DND-41 (cell line): Measurements from ENCODE around the gene ARHGAP6.
"Not testable (repeated sequence)": the region's sequence is repeated elsewhere in the genome, so short reads cannot be mapped to it uniquely, and the experiment has no call there.

Experiments
- ATAC-seq: fragments of 200-7000 bp; cut with Tn5 transposase; 3 replicates; pipeline ENCODE4 v1.9.1; 2021; ENCODE audit warnings: low read depth; ENCODE audit not compliant: insufficient read depth
- DNase-seq: peaks from one replicate; pipeline ENCODE4 v3.0.0-alpha.2; 2020
- H2AFZ ChIP-seq: 2 replicates; pipeline ENCODE4 v1.6.0; 2012; ENCODE audit warnings: low read depth, low read length
- H3K27ac ChIP-seq: 2 replicates; pipeline ENCODE4 v1.5.1; 2012; ENCODE audit warnings: low read length, inconsistent platforms
- H3K27me3 ChIP-seq: fragments of 200-600 bp; sonication (generic); 2 replicates; pipeline ENCODE4 v1.6.0; 2012; ENCODE audit warnings: low read length, mild to moderate bottlenecking, inconsistent platforms; ENCODE audit not compliant: insufficient read depth, poor library complexity
- H3K36me3 ChIP-seq: 2 replicates; pipeline ENCODE4 v1.5.1; 2012; ENCODE audit warnings: low read length, inconsistent platforms; ENCODE audit not compliant: insufficient read depth
- H3K4me1 ChIP-seq: 2 replicates; pipeline ENCODE4 v1.5.1; 2012; ENCODE audit warnings: mild to moderate bottlenecking, low read length; ENCODE audit not compliant: insufficient read depth
- H3K4me2 ChIP-seq: 2 replicates; pipeline ENCODE4 v1.6.0; 2012; ENCODE audit warnings: mild to moderate bottlenecking, moderate library complexity, low read length, inconsistent platforms; ENCODE audit not compliant: insufficient read depth
- H3K4me3 ChIP-seq, 2 experiments: fragments of 200-600 bp in 1 of 2; shearing (Covaris generic) in 1 of 2; 2 replicates each; pipeline ENCODE4 v1.5.1; 2012 to 2016; ENCODE audit warnings: inconsistent platforms in 2 of 2, low read length in 2 of 2, mild to moderate bottlenecking in 2 of 2, low read depth in 1 of 2, moderate library complexity in 1 of 2
- H3K79me2 ChIP-seq: 2 replicates; pipeline ENCODE4 v1.6.0; 2012; ENCODE audit warnings: low read length, inconsistent platforms; ENCODE audit not compliant: insufficient read depth
- H3K9ac ChIP-seq: 2 replicates; pipeline ENCODE4 v1.6.0; 2012; ENCODE audit warnings: low read depth, mild to moderate bottlenecking, inconsistent platforms, low read length, moderate library complexity
- H3K9me3 ChIP-seq: 2 replicates; pipeline ENCODE4 v1.5.1; 2012; ENCODE audit warnings: low read length, moderate library complexity, mild to moderate bottlenecking, inconsistent platforms; ENCODE audit not compliant: insufficient read depth, severe bottlenecking
- H4K20me1 ChIP-seq: 2 replicates; pipeline ENCODE4 v1.6.0; 2012; ENCODE audit warnings: low read length; ENCODE audit not compliant: insufficient read depth
- EZH2 ChIP-seq: IDR thresholded peaks from 3 replicates; pipeline ENCODE4 v1.6.1; 2012; ENCODE audit warnings: borderline replicate concordance, low read depth, mild to moderate bottlenecking, moderate library complexity, low read length, inconsistent platforms; ENCODE audit not compliant: severe bottlenecking
- TF ChIP-seq, protein P1 (sequence below): IDR thresholded peaks from 2 replicates; pipeline ENCODE4 v1.5.1; 2012; ENCODE audit warnings: borderline replicate concordance, low read length, moderate library complexity, mild to moderate bottlenecking; ENCODE audit not compliant: poor library complexity, severe bottlenecking; ENCODE audit errors: extremely low read depth

Gene ARHGAP6

DNA sequence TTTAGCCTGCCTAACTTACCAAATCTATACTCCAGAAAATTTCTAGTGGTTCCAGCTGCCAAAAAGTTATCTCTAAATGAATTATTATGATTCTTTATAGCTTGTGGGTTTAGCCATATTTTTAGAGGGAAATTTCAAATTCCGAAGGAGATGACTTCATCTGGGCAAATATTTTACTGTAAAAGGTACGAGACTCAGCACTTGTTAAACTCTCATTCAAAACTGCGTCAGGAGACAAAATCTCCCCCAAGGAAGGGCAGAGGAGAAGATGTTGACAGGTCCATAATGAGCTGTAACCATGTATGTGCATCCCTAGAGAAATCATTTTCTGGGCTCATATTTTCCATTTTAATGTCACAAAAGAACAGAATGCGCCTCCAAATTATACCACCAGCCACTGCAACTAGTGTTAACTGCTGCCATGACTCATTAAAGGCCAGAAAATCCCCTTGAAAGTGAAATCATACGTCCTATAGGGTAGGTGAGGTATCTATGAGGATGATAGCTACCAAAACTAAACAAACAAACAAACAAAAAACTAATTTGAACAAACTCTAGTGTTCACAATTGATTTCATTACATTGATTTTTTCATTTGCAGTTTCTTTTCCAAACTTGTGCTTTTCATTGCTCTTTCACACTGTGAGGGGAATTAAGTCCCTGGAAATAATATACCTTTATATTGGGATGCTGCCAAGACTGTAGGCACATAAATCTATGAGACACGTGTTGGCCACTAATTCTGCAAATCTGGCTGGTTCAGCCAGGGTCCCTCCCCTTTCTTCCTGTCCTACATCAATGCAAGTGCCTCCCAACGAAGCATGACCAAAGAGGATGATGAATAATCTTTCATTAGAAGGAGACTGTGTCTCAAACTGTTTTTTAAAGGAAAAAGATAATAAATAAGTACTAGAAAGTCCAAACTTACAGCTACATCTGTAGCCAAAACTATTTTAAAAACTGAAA lies 85.8 kb downstream of the ARHGAP6 start:
- H4K20me1 ChIP-seq, result no peaks in the 10 kb centered on the region
- no peak overlapping the region for H3K4me2 ChIP-seq
- H2AFZ ChIP-seq, result no peak overlapping the region
- no peaks in the 10 kb centered on the region for H3K9me3 ChIP-seq
- H3K27ac ChIP-seq, result no peak overlapping the region
- no peaks in the 10 kb centered on the region for H3K27me3 ChIP-seq
- DNase-seq, result no peak
- ATAC-seq, result no peak
- no peaks in the 10 kb centered on the region for H3K4me1 ChIP-seq
- no peak for TF ChIP-seq EZH2
- TF ChIP-seq, protein P1, sequence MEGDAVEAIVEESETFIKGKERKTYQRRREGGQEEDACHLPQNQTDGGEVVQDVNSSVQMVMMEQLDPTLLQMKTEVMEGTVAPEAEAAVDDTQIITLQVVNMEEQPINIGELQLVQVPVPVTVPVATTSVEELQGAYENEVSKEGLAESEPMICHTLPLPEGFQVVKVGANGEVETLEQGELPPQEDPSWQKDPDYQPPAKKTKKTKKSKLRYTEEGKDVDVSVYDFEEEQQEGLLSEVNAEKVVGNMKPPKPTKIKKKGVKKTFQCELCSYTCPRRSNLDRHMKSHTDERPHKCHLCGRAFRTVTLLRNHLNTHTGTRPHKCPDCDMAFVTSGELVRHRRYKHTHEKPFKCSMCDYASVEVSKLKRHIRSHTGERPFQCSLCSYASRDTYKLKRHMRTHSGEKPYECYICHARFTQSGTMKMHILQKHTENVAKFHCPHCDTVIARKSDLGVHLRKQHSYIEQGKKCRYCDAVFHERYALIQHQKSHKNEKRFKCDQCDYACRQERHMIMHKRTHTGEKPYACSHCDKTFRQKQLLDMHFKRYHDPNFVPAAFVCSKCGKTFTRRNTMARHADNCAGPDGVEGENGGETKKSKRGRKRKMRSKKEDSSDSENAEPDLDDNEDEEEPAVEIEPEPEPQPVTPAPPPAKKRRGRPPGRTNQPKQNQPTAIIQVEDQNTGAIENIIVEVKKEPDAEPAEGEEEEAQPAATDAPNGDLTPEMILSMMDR, result no peak
- H3K79me2 ChIP-seq, result no peaks in the 10 kb centered on the region
- no peak overlapping the region for H3K9ac ChIP-seq
- H3K36me3 ChIP-seq, result no peaks in the 10 kb centered on the region
- no peak overlapping the region for H3K4me3 ChIP-seq

DNA sequence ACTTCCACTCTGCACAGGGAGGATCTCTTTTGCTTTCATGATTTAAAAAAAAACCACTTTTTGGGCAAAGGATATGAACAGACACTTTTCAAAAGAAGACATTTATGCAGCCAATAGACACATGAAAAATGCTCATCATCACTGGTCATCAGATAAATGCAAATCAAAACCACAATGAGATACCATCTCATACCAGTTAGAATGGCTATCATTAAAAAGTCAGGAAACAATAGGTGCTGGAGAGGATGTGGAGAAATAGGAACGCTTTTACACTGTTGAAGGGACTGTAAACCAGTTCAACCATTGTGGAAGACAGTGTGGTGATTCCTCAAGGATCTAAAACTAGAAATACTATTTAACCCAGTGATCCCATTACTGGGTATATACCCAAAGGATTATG lies 87.4 kb downstream of the ARHGAP6 start:
- not testable (repeated sequence) for H3K79me2 ChIP-seq, DNase-seq, H3K9me3 ChIP-seq, H3K4me1 ChIP-seq, H3K36me3 ChIP-seq, H3K27ac ChIP-seq, H4K20me1 ChIP-seq, H2AFZ ChIP-seq, H3K4me2 ChIP-seq, H3K4me3 ChIP-seq, H3K27me3 ChIP-seq, H3K9ac ChIP-seq, ATAC-seq

DNA sequence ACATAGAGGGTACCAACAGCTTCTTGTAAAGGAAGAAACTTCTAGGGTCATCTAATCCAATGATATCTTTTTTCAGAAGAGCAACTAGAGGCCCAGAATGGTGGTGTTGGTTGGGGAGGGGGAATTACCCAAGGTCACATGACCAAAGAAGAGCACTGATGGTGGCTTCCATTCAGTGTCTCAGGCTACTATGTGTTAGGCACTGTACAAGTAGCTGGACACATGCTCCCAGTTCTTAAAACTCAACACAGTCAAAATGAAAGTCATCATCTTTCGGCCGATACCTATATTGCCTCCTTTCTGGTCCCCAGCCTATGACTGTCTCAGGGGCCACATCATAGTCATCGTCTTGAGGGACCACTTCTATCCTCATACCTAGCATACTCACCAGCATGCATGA lies 88.1 kb downstream of the ARHGAP6 start:
- H3K36me3 ChIP-seq, result no peaks in the 10 kb centered on the region
- TF ChIP-seq, protein P1, result no peak
- TF ChIP-seq EZH2, result no peak

DNA sequence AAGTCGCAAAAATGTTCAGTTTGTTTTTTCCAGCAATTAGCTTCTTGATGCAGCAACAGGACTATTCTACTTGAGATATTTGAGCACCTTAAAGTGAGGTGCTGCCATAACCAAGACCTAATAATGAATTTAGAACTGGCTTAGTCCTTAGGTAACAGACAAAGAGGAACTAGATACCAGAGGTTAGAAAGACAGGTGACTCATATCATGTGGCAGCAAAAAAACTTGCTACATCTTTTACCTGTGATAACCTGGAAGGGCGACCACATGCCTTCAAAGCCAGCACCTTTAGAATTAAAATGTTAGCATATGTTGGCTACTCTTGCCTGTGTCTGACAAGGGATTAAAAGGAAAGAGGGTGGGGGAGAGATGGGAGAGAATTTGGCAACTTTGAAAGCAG lies 90.4 kb downstream of the ARHGAP6 start:
- no peak overlapping the region for H3K27ac ChIP-seq
- H2AFZ ChIP-seq, result no peak overlapping the region
- H4K20me1 ChIP-seq, result no peaks in the 10 kb centered on the region
- no peak for TF ChIP-seq EZH2
- TF ChIP-seq, protein P1, result no peak
- H3K4me1 ChIP-seq, result no peaks in the 10 kb centered on the region
- DNase-seq, result no peak
- H3K4me3 ChIP-seq, result no peak overlapping the region
- no peaks in the 10 kb centered on the region for H3K36me3 ChIP-seq
- ATAC-seq, result no peak
- H3K79me2 ChIP-seq, result no peaks in the 10 kb centered on the region
- H3K4me2 ChIP-seq, result no peak overlapping the region
- H3K9ac ChIP-seq, result no peak overlapping the region
- H3K27me3 ChIP-seq, result no peaks in the 10 kb centered on the region
- no peaks in the 10 kb centered on the region for H3K9me3 ChIP-seq

More for the DNA sequence above, 88.1 kb downstream of the ARHGAP6 start:
- H3K79me2 ChIP-seq, result no peaks in the 10 kb centered on the region
- no peak overlapping the region for H3K4me2 ChIP-seq
- H3K4me1 ChIP-seq, result no peaks in the 10 kb centered on the region
- DNase-seq (no peak), ATAC-seq (no peak)
- H3K4me3 ChIP-seq, result no peak overlapping the region
- H3K9me3 ChIP-seq, result no peaks in the 10 kb centered on the region
- no peak overlapping the region for H3K27ac ChIP-seq
- H3K9ac ChIP-seq, result no peak overlapping the region
- no peak overlapping the region for H2AFZ ChIP-seq
- H4K20me1 ChIP-seq, result no peaks in the 10 kb centered on the region
- no peaks in the 10 kb centered on the region for H3K27me3 ChIP-seq
